HG03103 (cell line): ENCODE data around the gene TGM4.
"Not testable (repeated sequence)": the region's sequence is repeated elsewhere in the genome, so short reads cannot be mapped to it uniquely, and the experiment has no call there.

ENCODE experiments used
- ATAC-seq: cut with Tn5 transposase; IDR thresholded peaks from one replicate; pipeline ENCODE4 v1.9.1; 2021; ENCODE audit warnings: low read depth; ENCODE audit not compliant: unreplicated experiment

TGM4 gene

GRCh38 chr3:44874308-44874707 lies at the start of gene TGM4:
TSS of gene TGM4 (plus strand) at chr3:44874608. CDS start at chr3:44874679, 71 bp downstream.
- ATAC-seq, result no peak

- no peak for ATAC-seq
Observed at GRCh38 chr3:44825264-44825925, 49.0 kb upstream of the TGM4 start.

DNA sequence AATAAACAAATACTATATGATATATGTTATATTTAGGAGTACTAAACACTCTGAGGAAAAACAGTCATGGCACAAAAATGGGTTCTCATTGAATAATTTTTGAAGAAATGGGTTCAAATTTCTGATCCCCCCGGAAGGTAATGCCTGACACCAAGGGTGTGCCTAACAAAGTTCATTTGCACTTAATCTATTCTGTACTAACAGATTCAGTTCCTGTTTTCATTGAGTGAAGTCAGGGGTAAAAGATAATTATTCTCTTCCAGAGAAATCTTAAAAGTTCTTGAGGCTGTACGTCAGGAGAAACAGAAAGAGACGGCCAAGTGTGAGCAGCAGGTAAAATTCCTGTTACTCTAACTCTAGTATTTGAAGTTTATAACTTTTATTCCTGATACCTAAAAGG lies 47.2 kb upstream of the TGM4 start:
- no peak for ATAC-seq

DNA sequence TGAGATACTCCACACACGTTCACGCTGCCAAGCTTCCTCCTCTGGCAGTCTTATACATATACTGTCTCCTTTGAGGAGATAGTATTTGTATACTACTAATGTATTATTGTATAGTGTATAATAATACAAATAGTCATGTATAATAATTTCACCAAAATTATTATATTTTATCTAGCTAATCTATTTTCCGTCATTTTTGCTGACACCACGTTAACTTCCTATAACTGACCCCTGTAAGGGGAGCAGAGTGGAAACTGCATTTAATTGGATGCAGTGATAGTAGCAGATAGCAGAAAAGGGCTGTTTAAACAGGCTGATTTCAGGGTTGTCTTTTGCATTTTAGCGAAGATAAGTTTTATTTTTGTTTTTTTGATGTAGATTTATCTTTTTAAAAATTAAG lies 43.2 kb upstream of the TGM4 start:
- no peak for ATAC-seq

- ATAC-seq, result no peak
Observed at GRCh38 chr3:44832032-44832431, 42.4 kb upstream of the TGM4 start.

DNA sequence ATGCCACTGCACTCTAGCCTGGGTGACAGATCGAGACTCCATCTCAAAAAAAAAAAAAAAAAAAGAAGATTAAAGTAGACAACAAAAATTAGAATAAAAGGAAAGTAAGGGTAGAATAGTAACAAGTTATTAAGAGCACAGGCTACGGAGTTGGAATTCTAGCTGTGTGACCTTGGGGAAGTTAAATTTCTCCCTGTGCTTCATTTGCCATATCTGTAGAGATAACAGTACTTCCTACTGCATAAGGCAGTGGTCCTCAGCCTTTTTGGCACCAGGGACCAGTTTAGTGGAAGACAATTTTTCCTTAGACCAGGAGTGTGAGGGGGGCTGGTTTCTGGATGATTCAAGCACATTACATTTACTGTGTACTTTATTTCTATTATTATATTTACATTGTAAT lies 41.4 kb upstream of the TGM4 start:
- ATAC-seq, result no peak

DNA sequence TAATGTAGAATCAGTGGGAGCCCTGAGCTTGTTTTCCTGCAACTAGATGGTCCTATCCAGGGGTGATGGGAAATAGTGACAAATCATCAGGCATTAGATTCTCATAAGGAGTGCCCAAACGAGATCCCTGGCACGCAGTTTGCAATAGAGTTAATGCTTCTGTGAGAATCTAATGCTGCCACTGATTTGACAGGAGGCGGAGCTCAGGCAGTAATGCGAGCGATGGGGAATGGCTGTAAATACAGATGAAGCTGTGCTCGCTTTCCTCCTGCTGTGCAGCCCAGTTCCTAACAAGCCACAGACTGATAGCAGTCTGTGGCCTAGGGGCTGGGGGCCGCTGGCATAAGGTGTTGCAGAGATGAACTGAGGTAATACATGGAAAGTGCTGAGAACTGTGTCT lies 41.0 kb upstream of the TGM4 start:
- ATAC-seq, result no peak

DNA sequence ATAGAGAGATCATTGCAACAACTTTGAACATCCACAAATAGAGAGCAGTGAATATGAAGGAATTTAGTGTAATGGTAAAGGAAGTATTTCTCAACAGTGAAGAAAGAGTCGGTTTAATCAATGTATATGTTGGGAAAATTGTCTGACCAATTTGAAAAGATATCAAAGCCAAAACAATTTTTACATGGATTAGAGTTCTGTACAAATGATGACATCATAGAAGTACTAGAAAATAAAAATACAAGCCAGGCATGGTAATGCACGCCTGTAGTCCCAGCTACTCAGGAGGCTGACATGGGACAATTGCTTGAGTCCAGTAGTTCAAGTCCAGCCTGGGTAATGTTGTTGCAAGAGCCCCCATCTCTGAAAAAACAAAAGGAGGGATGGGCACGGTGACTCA lies 38.7 kb upstream of the TGM4 start:
- ATAC-seq, result no peak

DNA sequence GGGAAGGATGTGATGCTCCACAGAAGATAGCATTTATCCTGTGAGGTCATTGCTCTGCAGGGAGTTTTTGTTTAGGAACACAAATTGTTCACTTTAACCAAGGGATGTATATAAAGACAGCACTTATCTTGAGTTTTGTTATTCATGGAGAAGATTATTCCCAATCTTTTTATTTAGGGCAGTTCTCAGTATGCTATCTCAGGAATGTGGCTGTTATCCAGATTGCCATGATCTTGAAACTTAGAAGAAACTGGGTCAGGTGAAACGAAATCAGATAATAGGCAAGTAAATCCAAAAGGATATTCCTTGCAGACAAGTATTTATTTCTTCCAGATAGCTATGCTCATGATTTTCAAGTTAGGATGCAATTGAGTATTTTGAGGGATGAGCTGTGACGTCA lies 32.0 kb upstream of the TGM4 start:
- no peak for ATAC-seq

DNA sequence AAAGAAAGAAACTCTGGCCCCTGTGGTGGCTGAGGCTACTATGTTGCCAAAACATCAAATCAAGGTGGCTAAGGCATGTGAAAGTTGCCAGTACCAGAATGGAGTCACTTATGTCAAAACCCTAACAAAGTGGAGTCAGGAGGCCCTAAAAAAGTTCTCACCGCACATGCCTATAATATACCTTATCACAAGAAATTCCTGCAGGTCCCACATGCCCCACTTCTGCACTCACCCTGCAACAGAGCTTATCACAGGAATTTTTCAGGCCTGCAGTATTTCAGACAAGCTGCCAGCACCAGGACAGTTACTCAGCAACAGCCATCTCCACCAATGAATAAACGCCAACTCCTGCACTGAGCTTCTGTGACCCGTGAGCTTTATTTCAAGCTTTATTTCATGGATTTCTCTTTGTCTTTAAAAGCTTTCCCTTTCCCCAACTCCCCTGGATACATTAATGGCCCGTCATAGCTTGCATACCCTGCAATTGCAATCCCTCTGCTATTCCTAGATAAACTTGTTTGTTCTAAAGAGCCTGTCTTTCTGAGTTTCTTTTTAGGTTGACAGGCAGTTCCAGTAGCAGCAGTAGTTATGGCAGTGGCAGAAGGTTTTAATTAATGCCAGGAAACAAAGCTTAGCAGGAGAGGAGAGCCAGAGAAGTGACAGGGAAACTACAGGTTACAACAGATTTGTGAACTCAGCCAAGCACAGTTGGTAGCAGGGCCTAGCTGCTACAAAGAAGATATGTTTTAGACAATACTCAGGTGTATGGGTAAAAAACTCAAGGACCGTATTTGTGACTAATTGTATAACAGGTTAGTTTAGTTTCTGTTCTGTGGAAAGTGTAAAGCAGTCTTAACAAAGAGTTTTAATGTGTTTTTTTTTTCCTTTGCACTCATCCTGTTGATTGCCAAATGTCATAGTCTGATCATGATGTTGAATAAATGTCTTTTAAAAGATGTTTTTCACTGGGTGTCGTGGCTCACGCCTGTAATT lies 28.6 kb upstream of the TGM4 start:
- no peak for ATAC-seq

- ATAC-seq, result no peak
Observed at GRCh38 chr3:44848634-44849033, 25.8 kb upstream of the TGM4 start.

- ATAC-seq, result not testable (repeated sequence)
Observed at GRCh38 chr3:44856663-44857062, 17.7 kb upstream of the TGM4 start.

GRCh38 chr3:44860117-44860516 lies 14.3 kb upstream of the TGM4 start:
- ATAC-seq, result no peak

DNA sequence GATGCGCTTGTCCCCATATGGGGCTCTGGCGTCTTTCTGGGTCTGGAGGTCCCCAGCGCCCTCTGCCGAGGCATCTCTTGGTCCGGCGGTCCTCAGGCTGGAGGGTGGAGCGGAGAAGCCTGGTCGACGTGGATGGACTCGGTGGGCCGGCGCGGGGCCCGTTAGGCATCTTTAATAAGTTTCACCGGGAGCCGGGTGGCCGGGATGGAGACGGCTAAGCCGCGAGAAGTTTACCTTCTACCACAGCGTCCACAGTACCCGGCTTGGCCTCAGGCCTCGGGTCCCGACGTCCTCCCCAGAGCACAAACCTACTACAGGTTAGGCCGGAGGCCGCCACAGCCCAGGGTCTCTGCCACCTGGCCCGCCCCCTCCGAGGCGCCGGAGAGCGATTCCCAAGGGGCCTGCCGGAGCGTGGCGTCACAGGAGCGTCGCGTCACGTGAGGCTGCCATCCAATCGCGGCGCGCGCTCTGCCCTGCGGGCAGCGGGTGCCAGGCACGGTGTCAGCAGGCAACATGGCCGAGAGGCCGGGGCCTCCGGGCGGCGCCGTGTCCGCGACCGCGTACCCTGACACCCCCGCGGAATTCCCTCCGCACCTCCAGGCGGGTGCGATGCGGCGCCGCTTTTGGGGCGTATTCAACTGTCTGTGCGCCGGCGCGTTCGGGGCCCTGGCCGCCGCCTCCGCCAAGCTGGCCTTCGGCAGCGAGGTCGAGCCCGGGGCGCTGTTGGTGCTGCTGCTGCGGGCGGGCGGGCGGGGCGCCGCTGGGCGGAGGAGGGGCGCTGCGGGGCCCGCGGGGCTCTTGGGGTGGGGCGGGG lies 12.8 kb upstream of the TGM4 start, which contains the start of gene TMEM42:
TMEM42 (plus strand) TSS at position 501 of the 814 bp plus-strand sequence; CDS start at position 514, 13 bp downstream.
- peak; percentile 86 for ATAC-seq

DNA sequence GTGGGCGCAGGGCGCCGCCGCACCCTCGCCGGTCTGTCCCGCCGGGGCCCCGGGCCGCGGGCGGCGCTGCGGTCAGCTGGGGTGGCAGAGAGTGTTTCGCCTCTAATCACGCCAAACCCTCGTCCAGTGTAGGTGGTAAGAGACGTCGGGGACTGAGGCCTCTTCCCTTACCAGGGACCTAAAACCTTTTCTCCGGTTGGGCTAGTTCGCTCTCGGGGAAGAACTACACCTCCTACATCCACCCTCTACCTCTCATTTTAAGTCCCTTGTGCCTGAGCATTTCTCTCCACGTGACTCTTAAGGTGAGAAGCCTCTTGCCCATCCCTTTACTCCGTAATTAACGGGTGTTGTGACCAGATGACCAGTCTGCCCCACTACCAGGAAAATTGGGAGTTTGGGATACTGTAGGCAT lies 12.2 kb upstream of the TGM4 start:
- ATAC-seq, result peak; percentile 27

DNA sequence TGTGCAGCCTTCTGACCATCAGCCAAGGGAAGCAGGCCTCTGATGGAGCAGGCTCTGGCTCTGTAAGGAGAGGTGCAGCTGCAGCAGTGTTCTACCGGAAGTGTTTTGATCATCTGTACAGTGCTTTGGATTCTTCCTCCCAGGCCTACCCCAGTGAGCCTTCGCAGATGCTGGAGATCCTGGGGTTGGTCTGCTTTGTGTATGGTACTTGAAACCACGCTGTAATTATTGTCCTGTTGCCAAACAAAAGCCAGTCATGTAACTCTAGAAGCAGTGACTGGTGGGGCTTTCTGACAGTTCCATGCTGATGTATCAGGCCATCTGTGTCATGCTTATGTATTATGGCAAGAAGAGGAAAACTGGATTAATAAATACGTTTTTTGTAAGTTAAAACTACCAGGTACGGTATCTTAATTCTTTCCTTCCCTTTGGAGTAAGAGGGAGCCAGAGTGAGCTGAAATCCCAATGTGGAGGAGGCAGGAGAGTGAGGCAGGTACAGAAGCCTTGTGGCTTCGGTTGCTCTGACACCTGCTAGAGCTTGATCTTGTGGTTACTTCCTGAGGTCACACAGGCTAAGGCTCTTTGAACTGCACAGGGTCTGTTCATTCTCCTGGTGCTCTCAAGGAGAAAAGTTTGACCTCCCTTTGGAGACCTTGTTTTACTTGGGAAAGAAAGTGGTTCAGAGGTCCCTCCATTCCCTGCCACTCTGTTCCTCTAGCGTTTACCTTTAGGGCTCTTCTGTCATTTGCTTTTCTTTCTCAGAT lies 9.0 kb upstream of the TGM4 start:
- no peak for ATAC-seq

DNA sequence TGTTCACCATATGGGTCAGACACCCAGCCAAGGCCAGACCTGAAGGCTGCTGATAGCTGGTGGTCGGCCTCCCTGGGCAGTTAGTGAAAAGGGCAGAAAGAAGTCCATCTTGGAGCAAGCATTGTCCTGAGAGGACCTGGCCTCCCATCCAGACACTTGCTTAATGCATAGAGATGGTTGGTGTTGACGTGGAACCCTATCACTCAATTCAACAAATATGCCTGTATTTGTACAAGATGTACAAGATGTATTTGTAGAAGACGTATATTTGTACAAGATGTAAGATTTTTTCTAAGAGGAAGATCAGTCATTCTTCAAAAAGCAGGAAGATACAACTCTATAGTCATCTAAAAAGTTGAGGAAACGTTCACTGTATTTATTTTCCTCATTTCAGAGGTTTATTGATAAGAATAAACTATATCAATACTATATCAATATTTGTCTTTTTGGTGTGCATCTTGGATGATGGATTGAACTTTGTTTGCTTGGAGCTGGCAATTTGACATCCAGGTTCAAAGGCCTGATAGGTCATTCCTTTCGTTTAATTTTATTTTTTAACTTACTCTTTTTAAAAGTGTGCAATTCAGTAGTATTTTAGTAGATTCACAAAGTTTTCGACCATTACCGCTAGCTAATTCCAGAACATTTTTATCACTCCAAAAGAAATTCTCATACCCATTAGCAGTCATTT lies 6.8 kb upstream of the TGM4 start:
- no peak for ATAC-seq

- no peak for ATAC-seq
Observed at GRCh38 chr3:44870375-44871061, 3.9 kb upstream of the TGM4 start.

DNA sequence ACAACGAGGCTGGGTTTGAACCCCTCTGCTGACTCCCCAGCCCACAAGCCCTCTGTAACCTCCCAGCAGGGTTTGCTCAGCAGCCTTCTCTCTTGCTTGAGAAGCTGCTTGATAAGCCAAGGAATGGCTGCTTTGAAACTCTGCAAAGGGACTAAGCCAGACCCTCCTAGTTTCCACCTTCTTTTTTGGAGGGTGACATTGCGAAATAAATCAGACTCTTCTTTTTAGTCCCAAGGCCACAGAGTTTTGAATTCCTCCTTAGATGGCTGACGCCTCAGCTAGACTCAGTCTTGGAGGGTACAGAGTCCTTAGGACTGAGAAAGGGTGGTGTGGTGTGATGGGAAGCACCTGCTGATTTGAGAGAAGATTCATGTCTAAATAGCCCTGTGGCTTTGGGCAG lies 1.2 kb downstream of the TGM4 start:
- no peak for ATAC-seq
